Naive thymus-derived CD4-positive, alpha-beta T cell (primary cell): ENCODE measurements around the gene POM121C. TPM values are rescaled to one million over a fixed set of nuclear protein-coding genes. Genes with fewer than 3 reads are reported as not detected.
"Not testable (repeated sequence)": the region's sequence is repeated elsewhere in the genome, so short reads cannot be mapped to it uniquely, and the experiment has no call there.

Source experiments
- ATAC-seq: fragments of 150-1000 bp; cut with Tn5 transposase; 2 replicates; pipeline ENCODE4 v1.10.0; 2021; ENCODE audit warnings: mild to moderate bottlenecking, moderate library complexity
- CTCF ChIA-PET: fragments of 350-600 bp; sonication (Branson Sonifier 250); formaldehyde crosslinking; loops from one replicate; lab custom pipeline; 2021; ENCODE audit warnings: antibody characterized with exemption; lab: Charles Lee
- POLR2A ChIA-PET: fragments of 350-600 bp; sonication (Branson Sonifier 250); formaldehyde crosslinking; loops from one replicate; lab custom pipeline; 2021; ENCODE audit warnings: antibody characterized with exemption, inconsistent platforms; lab: Charles Lee
- DNase-seq, 9 donors: peaks; one replicate each; pipeline versions ENCODE4 v3.0.0 to v3.0.0-alpha.2; 2020 to 2022; ENCODE audit warnings: mixed read lengths in 1 of 9
- H3K27ac ChIP-seq: one replicate; pipeline ENCODE4 v1.7.0; 2013; ENCODE audit warnings: mild to moderate bottlenecking, low read depth, low read length, moderate library complexity
- H3K27me3 ChIP-seq, 2 donors: one replicate each; pipeline ENCODE4 v1.7.0; 2013; ENCODE audit warnings: low read length in 2 of 2, mild to moderate bottlenecking in 2 of 2, moderate library complexity in 2 of 2; ENCODE audit not compliant: control insufficient read depth in 2 of 2, insufficient read depth in 2 of 2
- H3K36me3 ChIP-seq, 3 experiments: 1 replicate in 2 of 3; 2 replicates in 1 of 3; pipeline ENCODE4 v1.7.0; 2013; ENCODE audit warnings: low read length in 3 of 3, mild to moderate bottlenecking in 3 of 3, moderate library complexity in 1 of 3; ENCODE audit not compliant: insufficient read depth in 3 of 3, control insufficient read depth in 2 of 3
- H3K4me1 ChIP-seq, 2 donors: one replicate each; pipeline ENCODE4 v1.7.0; 2013; ENCODE audit warnings: low read length in 2 of 2, mild to moderate bottlenecking in 2 of 2, moderate library complexity in 1 of 2; ENCODE audit not compliant: control insufficient read depth in 2 of 2, insufficient read depth in 2 of 2
- H3K4me3 ChIP-seq: 2 replicates; pipeline ENCODE4 v1.7.0; 2013; ENCODE audit warnings: mild to moderate bottlenecking, low read length
- H3K9me3 ChIP-seq, 3 experiments: 1 replicate in 2 of 3; 2 replicates in 1 of 3; pipeline ENCODE4 v1.7.0; 2013; ENCODE audit warnings: low read length in 3 of 3; ENCODE audit not compliant: control insufficient read depth in 2 of 3
- H3K27ac Mint-ChIP-seq, 9 donors: one replicate each; pipeline ENCODE4 v1.8.0; 2020 to 2022; ENCODE audit warnings: mixed read lengths in 9 of 9, mild to moderate bottlenecking in 8 of 9, moderate library complexity in 5 of 9, inconsistent platforms in 2 of 9
- H3K27me3 Mint-ChIP-seq, 5 donors: one replicate each; pipeline ENCODE4 v1.8.0; 2021 to 2022; ENCODE audit warnings: mixed read lengths in 5 of 5, mild to moderate bottlenecking in 1 of 5
- H3K36me3 Mint-ChIP-seq, 5 donors: one replicate each; pipeline ENCODE4 v1.8.0; 2020 to 2022; ENCODE audit warnings: mixed read lengths in 5 of 5, mild to moderate bottlenecking in 3 of 5, inconsistent platforms in 1 of 5
- H3K4me1 Mint-ChIP-seq, 7 donors: one replicate each; pipeline ENCODE4 v1.8.0; 2020 to 2022; ENCODE audit warnings: mixed read lengths in 7 of 7, mild to moderate bottlenecking in 3 of 7, inconsistent platforms in 1 of 7
- H3K4me3 Mint-ChIP-seq, 10 donors: one replicate each; pipeline ENCODE4 v1.8.0; 2020 to 2022; ENCODE audit warnings: mild to moderate bottlenecking in 10 of 10, mixed read lengths in 10 of 10, moderate library complexity in 6 of 10, inconsistent platforms in 2 of 10
- H3K9me3 Mint-ChIP-seq, 11 donors: one replicate each; pipeline ENCODE4 v1.8.0; 2020 to 2022; ENCODE audit warnings: mixed read lengths in 11 of 11, mild to moderate bottlenecking in 4 of 11, inconsistent platforms in 1 of 11, moderate library complexity in 1 of 11
- intact Hi-C, 2 donors: fragments of 100-400 bp; cut with micrococcal nuclease; formaldehyde crosslinking; loops; one replicate each; pipeline ENCODE4 v1.15.1; 2023
- polyA plus RNA-seq, 2 donors: library from polyadenylated mRNA; unstranded; fragments of 300-500 nt; fragmentation: Illumina TruSeq; gene quantifications; one replicate each; pipeline ENCODE4 v1.2.3, GENCODE V29; 2021
- total RNA-seq, 6 experiments: library from RNA in 5 of 6; stranded (reverse) in 5 of 6; gene quantifications; 1 replicate in 5 of 6; 2 replicates in 1 of 6; pipeline ENCODE4 v1.2.3 and lab custom pipeline; 2021 to 2026

Gene POM121C
- total and polyA plus RNA-seq, 7 experiments from 2014 or later = 15.6 to 106 (median 93.8) TPM

- H3K36me3 Mint-ChIP-seq, H3K9me3 Mint-ChIP-seq, CTCF ChIA-PET, H3K4me3 ChIP-seq, H3K4me1 ChIP-seq, intact Hi-C loops, H3K4me3 Mint-ChIP-seq, DNase-seq, H3K27me3 Mint-ChIP-seq, H3K4me1 Mint-ChIP-seq, H3K27ac ChIP-seq, H3K27me3 ChIP-seq, H3K36me3 ChIP-seq, H3K27ac Mint-ChIP-seq, H3K9me3 ChIP-seq, ATAC-seq, POLR2A ChIA-PET: not testable (repeated sequence)
Observed at GRCh38 chr7:75367313-75367712, 118.8 kb downstream of the POM121C start.

Other genes with a start within 250 kb of the POM121C start
- gene TRIM73, start 90.7 kb downstream of the POM121C start, total RNA-seq = 10 to 100 TPM; 14.2 to 33.2 (median 30.0) TPM
- gene TRIM73, start 90.7 kb downstream of the POM121C start, polyA plus RNA-seq = 1 to 10 TPM; 1.3 to 2.8 TPM
- under 1 TPM in 4 of 5 experiments, not detected in 1; 0.24 to 0.57 (median 0.38) TPM for gene SPDYE5, start 6.0 kb upstream of the POM121C start, total RNA-seq
- gene SPDYE5, start 6.0 kb upstream of the POM121C start, polyA plus RNA-seq = under 1 TPM; 0.14 to 0.37 TPM